ENCODE measurements around the gene TTLL1.

GRCh38 chr22:42993651-42994275 lies 95.4 kb downstream of the TTLL1 start:
- TF ChIP-seq GATA3 (IDR thresholded peaks at IDR 0.05; ENCODE audit: low read depth, low read length) (no peak), GATA2 (IDR thresholded peaks at IDR 0.05; ENCODE audit: low read depth, low read length) (no peak)
